Hepatocyte (in vitro differentiated cells): ENCODE results near the gene LOXHD1. TPM values are rescaled to one million over a fixed set of nuclear protein-coding genes. Genes with fewer than 3 reads are reported as not detected.

Source experiments
- DNase-seq: peaks from one replicate; pipeline ENCODE4 v3.0.0-alpha.2; 2016; ENCODE audit warnings: low spot score
- H2AFZ ChIP-seq: fragments of 200-600 bp; sonication (generic); 2 replicates; pipeline ENCODE4 v1.6.0; 2016; ENCODE audit warnings: antibody characterized with exemption, mild to moderate bottlenecking
- H3K27ac ChIP-seq: fragments of 200-600 bp; sonication (generic); 2 replicates; pipeline ENCODE4 v1.5.1; 2016; ENCODE audit warnings: mild to moderate bottlenecking
- H3K27me3 ChIP-seq: fragments of 200-600 bp; sonication (generic); 2 replicates; pipeline ENCODE4 v1.6.1; 2016
- H3K36me3 ChIP-seq: fragments of 200-600 bp; sonication (generic); replicated peaks from 2 replicates; pipeline ENCODE4 v1.5.1; 2016; ENCODE audit warnings: low read depth; ENCODE audit not compliant: insufficient read depth
- H3K4me1 ChIP-seq: fragments of 200-600 bp; sonication (generic); 2 replicates; pipeline ENCODE4 v1.5.1; 2016; ENCODE audit warnings: mild to moderate bottlenecking, moderate library complexity; ENCODE audit not compliant: insufficient read depth
- H3K4me2 ChIP-seq: fragments of 200-600 bp; sonication (generic); 2 replicates; pipeline ENCODE4 v1.6.0; 2016
- H3K4me3 ChIP-seq: fragments of 200-600 bp; sonication (generic); 2 replicates; pipeline ENCODE4 v1.5.1; 2016; ENCODE audit warnings: mild to moderate bottlenecking
- H3K79me2 ChIP-seq: fragments of 200-600 bp; sonication (generic); 2 replicates; pipeline ENCODE4 v1.6.0; 2017; ENCODE audit warnings: mild to moderate bottlenecking
- H3K9me2 ChIP-seq: fragments of 200-600 bp; sonication (generic); replicated peaks from 2 replicates; pipeline ENCODE4 v1.6.0; 2017; ENCODE audit warnings: mild to moderate bottlenecking; ENCODE audit not compliant: insufficient read depth
- H3K9me3 ChIP-seq: fragments of 200-600 bp; sonication (generic); 2 replicates; pipeline ENCODE4 v1.5.1; 2016; ENCODE audit warnings: low read depth, mild to moderate bottlenecking
- H4K20me1 ChIP-seq: fragments of 200-600 bp; sonication (generic); 2 replicates; pipeline ENCODE4 v1.6.0; 2016; ENCODE audit warnings: mild to moderate bottlenecking; ENCODE audit not compliant: insufficient read depth, poor library complexity, severe bottlenecking
- EZH2 ChIP-seq: fragments of 200-600 bp; sonication (generic); IDR thresholded peaks from 2 replicates; pipeline ENCODE4 v1.6.1; 2016; ENCODE audit warnings: antibody characterized with exemption, mild to moderate bottlenecking, borderline replicate concordance
- EZH2phosphoT487 ChIP-seq: fragments of 200-600 bp; sonication (generic); IDR thresholded peaks from one replicate; pipeline ENCODE4 v1.6.1; 2018; ENCODE audit warnings: antibody characterized with exemption, mild to moderate bottlenecking, low read depth, moderate library complexity; ENCODE audit not compliant: unreplicated experiment, severe bottlenecking
- WGBS: methylation state at CpG from one replicate; pipeline ENCODE4 v1.1.6; 2016; ENCODE audit warnings: low lambda C conversion rate; ENCODE audit errors: missing lambda C conversion rate; 5-methylcytosine and 5-hydroxymethylcytosine counted together
- polyA plus RNA-seq: library from polyadenylated mRNA; unstranded; fragments of >200 nt; fragmentation: Nextera tagmentation; extraction: Ambion mirVana; gene quantifications from 2 replicates; pipeline ENCODE4 v1.2.1, GENCODE V29; 2016
- total RNA-seq: library from RNA; depleted of rRNA; stranded (reverse); fragments of >200 nt; gene quantifications from 2 replicates; pipeline ENCODE4 v1.2.3, GENCODE V29; 2014
- TF ChIP-seq, protein P1 (sequence below): fragments of 200-600 bp; sonication (generic); IDR thresholded peaks from 2 replicates; pipeline ENCODE4 v1.5.1; 2016; ENCODE audit warnings: antibody characterized with exemption, mild to moderate bottlenecking; ENCODE audit not compliant: poor library complexity

LOXHD1 gene
- total and polyA plus RNA-seq, 2 experiments from 2014 or later = not detected

DNA sequence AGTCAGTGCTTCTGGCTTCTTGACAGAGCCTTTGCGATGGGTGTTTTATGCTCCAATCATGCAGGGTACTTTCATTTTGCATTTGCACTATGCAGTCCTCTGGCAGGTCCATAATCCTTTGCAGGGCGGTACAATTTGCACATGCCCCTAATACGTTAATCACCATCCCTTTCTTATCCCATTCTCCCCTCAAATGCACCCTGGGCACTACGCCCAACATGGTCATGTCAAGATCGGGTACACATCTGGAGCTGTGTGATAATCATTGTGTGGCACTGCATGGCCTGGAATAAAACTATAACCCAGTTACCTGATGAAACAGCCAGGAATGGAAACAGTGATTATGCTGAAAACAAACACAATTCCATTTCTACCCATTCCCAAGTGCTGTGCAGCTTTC, 27.7 kb downstream of the LOXHD1 start:
- H3K4me3 ChIP-seq = no peak overlapping the region

DNA sequence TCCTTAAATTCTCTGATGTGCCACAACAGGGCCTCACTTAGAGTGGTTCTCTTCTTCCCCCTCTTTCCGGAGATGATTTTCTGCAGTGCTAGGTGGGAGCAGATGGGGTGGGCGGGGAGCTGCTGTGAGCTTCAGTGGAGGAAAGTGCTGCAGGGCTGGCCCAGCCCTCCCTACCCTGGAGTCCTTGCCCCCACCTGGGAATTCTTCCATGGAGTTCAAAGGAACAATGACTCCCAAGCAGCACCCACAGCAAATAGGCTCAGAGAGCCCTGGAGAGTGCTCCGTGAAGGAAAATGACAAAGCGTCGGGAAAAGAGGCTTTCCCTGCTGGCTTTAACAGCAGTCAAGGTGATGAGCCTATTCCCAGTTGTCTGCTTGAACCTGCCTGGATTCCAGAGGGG, 28.8 kb downstream of the LOXHD1 start:
- no peaks in the 10 kb centered on the region for H3K79me2 ChIP-seq
- DNase-seq = no peak
- no peak overlapping the region for H3K4me2 ChIP-seq
- H4K20me1 ChIP-seq = no peaks in the 10 kb centered on the region
- H3K36me3 ChIP-seq = no peaks in the 10 kb centered on the region
- no peaks in the 10 kb centered on the region for H3K9me2 ChIP-seq
- no peak for TF ChIP-seq EZH2phosphoT487
- no peak for TF ChIP-seq EZH2
- TF ChIP-seq, protein P1, sequence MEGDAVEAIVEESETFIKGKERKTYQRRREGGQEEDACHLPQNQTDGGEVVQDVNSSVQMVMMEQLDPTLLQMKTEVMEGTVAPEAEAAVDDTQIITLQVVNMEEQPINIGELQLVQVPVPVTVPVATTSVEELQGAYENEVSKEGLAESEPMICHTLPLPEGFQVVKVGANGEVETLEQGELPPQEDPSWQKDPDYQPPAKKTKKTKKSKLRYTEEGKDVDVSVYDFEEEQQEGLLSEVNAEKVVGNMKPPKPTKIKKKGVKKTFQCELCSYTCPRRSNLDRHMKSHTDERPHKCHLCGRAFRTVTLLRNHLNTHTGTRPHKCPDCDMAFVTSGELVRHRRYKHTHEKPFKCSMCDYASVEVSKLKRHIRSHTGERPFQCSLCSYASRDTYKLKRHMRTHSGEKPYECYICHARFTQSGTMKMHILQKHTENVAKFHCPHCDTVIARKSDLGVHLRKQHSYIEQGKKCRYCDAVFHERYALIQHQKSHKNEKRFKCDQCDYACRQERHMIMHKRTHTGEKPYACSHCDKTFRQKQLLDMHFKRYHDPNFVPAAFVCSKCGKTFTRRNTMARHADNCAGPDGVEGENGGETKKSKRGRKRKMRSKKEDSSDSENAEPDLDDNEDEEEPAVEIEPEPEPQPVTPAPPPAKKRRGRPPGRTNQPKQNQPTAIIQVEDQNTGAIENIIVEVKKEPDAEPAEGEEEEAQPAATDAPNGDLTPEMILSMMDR = no peak
- no peak overlapping the region for H3K27ac ChIP-seq
- WGBS = 79% methylated on average over 5 of the region's 5 CpGs
- H3K9me3 ChIP-seq = no peaks in the 10 kb centered on the region
- peaks cover 4% of the 10 kb centered on the region for H3K27me3 ChIP-seq
- H2AFZ ChIP-seq = no peak overlapping the region
- no peaks in the 10 kb centered on the region for H3K4me1 ChIP-seq
- no peak overlapping the region for H3K4me3 ChIP-seq

More for the DNA sequence above, 27.7 kb downstream of the LOXHD1 start:
- no peak for DNase-seq
- no peaks in the 10 kb centered on the region for H3K9me2 ChIP-seq
- H3K36me3 ChIP-seq = no peaks in the 10 kb centered on the region
- H3K27me3 ChIP-seq = peaks cover 4% of the 10 kb centered on the region
- WGBS = 91% methylated on average over 5 of the region's 5 CpGs
- no peaks in the 10 kb centered on the region for H3K79me2 ChIP-seq
- no peak overlapping the region for H3K27ac ChIP-seq
- H2AFZ ChIP-seq = no peak overlapping the region
- no peak for TF ChIP-seq EZH2phosphoT487
- no peak for TF ChIP-seq EZH2
- TF ChIP-seq, protein P1 = no peak
- H3K9me3 ChIP-seq = no peaks in the 10 kb centered on the region
- H3K4me2 ChIP-seq = no peak overlapping the region
- no peaks in the 10 kb centered on the region for H4K20me1 ChIP-seq
- no peaks in the 10 kb centered on the region for H3K4me1 ChIP-seq

DNA sequence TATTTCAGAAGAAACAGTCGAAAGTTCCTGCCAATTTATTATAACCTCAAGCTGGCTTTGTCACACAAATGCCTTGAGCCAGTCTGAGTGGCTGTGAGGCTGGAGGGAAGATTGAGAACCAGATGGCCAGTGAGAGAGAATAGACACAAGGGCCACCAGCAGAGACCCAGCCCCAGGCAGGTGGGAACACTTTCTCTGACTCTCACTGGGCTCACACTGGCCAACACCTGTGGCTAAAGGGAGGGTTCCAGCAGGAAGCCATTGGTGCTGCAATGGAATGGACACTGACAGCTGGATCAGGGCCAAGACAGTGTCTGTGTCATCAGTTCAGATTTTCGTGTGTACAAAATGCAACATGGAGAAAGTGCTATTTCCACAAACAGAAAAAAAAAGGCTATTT, 29.9 kb downstream of the LOXHD1 start:
- peaks cover 4% of the 10 kb centered on the region for H3K27me3 ChIP-seq
- TF ChIP-seq EZH2 = no peak
- no peak for TF ChIP-seq EZH2phosphoT487
- TF ChIP-seq, protein P1 = no peak
- no peak overlapping the region for H3K4me3 ChIP-seq
- H4K20me1 ChIP-seq = no peaks in the 10 kb centered on the region
- H3K4me1 ChIP-seq = no peaks in the 10 kb centered on the region
- no peak overlapping the region for H3K27ac ChIP-seq
- no peaks in the 10 kb centered on the region for H3K36me3 ChIP-seq
- H3K4me2 ChIP-seq = no peak overlapping the region
- no peak overlapping the region for H2AFZ ChIP-seq
- no peaks in the 10 kb centered on the region for H3K9me3 ChIP-seq
- DNase-seq = no peak
- H3K79me2 ChIP-seq = no peaks in the 10 kb centered on the region
- H3K9me2 ChIP-seq = no peaks in the 10 kb centered on the region
- WGBS = 87% methylated on average over 2 of the region's 2 CpGs

DNA sequence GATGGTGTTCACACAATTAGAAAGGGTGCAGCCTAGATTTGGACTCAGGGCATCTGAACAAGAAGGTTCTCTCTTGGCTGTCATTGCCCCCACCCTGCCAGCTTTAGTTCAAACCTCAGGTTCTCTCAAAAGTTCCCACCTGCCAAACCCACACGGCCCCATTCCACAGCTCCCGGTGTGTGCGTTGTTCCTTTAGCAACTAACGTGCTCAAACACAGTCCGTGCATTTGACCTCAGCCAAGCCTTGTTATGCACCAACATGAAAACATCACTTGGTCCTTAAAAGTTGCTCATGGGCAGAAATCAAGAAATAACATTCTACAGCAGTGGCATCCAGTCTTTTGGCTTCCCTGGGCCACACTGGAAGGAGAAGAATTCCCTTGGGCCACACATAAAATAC, 32.0 kb downstream of the LOXHD1 start:
- Histone ChIP-seq H3K4me2 (no peak overlapping the region), H3K36me3 (no peaks in the 10 kb centered on the region), H3K4me1 (no peaks in the 10 kb centered on the region), H2AFZ (no peak overlapping the region), H3K9me2 (no peaks in the 10 kb centered on the region), H3K9me3 (no peaks in the 10 kb centered on the region), H3K79me2 (no peaks in the 10 kb centered on the region), H4K20me1 (no peaks in the 10 kb centered on the region), H3K27me3 (peaks cover 4% of the 10 kb centered on the region), H3K27ac (no peak overlapping the region), H3K4me3 (no peak overlapping the region)
- TF ChIP-seq, protein P1 = no peak
- no peak for TF ChIP-seq EZH2phosphoT487
- no peak for TF ChIP-seq EZH2
- WGBS = 90% methylated on average over 5 of the region's 5 CpGs
- no peak for DNase-seq
